Stimulated activated CD8-positive, alpha-beta memory T cell treated with anti-CD3 and anti-CD28 coated beads, Interleukin-4, amount 100 ng/mL, for 24 hours (primary cell): Measurements from ENCODE around the gene PROKR1.
"Not testable (repeated sequence)": the region's sequence is repeated elsewhere in the genome, so short reads cannot be mapped to it uniquely, and the experiment has no call there.

Source experiments
- DNase-seq: peaks from one replicate; pipeline ENCODE4 v3.0.0-alpha.2; 2020; ENCODE audit warnings: low read depth

PROKR1 gene

DNA sequence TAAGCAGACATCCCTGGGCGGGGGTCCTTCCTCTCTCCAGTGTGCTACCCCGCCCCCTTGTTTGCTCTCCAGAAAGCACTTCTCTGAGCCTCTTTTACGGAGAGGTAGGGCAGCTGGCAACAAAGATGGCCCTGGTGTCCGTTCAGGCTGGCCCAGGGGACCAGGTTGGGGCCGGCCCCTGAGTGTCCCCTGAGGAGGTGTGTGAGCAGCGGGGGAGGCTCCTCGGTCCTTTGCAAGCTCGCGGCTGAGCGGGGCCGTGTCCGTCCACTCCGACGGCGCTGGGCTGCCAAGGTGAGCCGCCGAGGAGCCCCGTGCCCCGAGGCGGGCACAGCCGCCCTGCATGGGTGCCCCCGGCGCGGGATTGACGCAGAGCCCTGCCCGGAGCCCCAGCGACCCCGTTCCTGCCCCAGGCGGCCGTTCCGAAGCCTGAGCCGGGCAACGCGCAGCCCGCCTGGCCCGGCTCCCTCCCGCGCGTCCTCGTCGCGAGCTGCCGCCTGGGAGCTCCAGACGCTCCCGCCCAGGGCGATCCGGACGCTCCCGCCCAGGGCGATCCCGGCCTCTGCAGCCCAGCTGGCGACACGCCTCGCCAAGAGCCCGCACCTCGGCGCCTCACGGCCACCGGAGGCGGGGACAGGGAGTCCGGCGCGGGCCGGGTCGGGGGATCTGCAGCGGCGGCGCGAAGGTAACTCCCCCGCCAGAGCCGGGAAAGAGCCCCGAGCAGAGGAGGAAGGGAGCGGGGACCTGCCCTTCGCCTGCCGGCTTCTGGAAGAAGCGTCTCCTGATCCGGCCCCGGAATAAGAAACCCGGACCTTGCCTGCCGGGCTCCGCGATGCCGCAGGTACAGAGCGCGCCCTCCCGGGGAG, at the start of gene PROKR1:
Gene PROKR1, plus strand, starts transcription at position 569 of the 863 bp plus-strand sequence. CDS start 2,243 bp downstream, outside the sequence.
- no peak for DNase-seq

DNA sequence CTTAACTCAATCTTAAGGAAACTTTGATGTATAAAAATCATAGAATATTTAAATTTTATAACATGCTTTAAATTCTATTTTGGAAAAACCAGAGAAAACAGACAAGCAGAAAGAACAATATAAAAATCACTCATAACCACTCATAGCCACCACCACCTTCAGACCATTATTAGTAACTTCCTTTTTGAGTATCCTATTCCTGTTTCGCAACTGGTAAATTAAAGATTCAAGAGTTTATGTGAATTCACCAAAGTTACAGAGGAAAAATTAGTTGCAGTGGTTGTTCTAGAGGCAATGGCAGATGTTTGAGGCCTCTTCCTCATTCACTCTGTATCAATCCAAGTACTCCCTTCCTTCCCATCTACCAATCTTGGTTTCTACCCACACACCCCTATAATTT, 49.3 kb upstream of the PROKR1 start:
- no peak for DNase-seq

DNA sequence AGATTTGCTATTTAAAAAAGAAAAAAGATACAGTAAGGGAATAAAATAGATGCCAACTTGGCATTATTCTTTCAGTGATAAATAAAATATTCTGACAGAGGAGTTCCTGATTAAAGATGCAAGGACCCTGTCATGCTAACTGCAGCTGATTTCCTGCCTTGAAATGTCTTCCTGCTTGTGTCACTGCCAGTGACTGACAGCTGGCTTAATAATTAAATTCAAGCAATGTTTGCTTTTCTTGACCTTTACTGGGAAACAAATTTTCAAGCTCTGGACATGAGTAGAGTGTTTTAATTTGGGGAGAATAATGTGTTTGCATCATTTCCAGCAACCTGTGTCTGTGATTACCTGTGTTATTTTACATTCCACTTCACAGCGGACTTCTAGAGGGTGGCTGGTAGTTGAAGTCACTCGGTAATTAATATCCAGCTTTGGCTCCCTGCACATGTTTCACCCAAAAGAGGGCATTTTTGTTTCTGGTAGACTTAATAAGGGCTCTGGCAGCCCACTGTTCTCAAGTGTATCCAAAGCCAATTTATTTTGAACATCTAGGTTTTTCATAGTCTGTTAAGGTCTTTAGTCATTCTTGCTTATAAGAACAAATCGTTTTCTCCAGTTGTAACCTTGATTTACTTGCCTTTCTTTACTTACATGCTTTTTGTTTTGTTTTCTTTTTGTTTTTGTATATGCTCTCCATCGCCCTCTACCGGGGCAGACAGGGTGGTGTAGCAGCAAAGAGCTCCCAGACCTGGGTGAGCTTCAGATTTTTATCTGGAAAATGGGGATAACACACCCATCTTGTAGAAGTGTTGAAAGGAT, 48.5 kb upstream of the PROKR1 start:
- peak; percentile 32 for DNase-seq

DNA sequence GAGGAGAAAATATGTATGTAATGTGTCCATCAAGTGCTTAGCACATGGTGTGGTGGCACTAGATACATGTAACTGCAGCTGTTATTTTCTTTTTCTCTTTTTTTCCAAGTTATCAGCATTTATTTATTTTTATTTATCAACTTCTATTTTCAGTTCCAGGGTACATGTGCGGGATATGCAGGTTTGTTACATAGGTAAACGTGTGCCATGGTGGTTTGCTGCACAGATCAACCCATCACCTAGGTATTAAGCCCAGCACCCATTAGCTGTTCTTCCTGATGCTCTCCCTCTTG, 47.9 kb upstream of the PROKR1 start:
- DNase-seq = not testable (repeated sequence)

DNA sequence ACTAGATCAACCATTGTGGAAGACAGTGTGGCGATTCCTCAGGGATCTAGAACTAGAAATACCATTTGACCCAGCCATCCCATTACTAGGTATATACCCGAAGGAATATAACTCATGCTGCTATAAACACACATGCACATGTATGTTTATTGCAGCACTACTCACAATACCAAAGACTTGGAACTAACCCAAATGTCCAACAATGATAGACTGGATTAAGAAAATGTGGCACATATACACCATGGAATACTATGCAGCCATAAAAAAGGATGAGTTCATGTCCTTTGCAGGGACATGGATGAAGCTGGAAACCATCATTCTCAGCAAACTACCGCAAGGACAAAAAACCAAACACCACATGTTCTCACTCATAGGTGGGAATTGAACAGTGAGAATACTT, 42.9 kb upstream of the PROKR1 start:
- not testable (repeated sequence) for DNase-seq

DNA sequence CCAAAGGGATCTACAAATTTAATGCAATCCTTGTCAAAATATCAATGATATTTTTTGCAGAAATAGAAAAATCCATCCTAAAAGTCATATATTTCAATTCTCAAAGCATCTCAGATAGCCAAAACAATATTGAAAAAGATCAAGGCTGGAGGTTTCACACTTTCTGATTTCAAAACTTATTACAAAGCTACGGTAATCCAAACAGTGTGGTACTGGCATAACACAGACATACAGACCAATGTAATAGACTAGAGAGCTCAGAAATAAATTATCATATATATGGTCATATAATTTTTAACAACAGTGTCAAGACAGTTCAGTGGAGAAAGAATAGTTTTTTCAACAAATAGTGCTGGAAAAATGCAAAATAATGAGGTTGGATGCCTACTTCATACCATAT, 40.3 kb upstream of the PROKR1 start:
- DNase-seq = no peak

DNA sequence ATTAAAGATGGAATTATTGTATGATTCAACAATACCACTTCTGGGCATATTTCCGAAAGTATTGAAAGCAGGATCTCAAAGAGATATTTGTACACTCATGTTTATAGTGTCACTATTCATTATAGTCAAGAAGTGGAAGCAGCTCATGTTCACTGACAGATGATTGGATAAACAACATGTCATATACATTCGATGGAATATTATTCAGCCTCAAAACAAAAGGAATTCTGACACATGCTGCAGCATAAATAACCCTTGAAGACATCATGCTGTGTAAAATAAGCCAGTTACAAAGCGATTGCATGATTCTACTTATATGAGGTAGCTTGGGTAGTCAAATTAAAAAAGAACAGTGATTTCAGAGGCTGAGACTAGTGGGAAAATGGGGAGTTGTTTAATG, 39.3 kb upstream of the PROKR1 start:
- DNase-seq = no peak

DNA sequence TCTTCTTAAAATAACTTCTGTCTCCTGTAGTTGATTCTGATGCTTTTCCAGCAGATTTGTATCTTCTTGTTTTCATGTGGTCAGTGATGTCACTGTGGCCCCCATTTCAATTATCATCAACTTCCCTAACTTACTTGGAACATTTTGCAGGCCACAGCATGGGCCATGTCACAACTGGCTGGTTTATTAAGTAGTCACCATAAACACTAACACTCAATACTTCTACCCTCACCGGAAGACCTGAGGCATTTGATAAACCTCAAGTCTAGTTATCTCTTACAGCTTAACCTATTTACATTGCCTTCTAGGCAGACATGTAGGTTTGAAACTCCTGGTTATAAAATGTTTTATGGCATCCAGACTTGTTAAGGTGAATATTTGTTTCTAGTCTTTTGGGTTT, 37.4 kb upstream of the PROKR1 start:
- DNase-seq = no peak

DNA sequence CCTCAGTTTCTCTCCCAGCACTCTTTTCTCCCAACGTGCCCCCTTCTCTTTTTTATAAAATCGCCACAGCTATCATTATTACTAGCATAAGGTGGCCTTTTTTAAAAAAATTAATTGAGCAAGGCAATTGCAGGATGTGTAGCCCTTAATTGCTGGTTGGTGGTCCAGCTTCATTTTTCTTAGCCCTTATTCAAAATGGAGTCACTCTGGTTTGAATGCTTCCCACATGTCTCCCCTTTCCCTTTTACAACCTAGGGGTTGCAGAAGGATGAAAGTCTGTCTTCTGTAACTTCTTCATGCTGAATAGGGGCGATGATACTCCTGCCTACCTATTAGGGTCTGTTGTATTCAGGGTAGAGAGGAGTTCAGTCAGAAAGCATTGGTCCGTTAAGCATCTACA, 36.6 kb upstream of the PROKR1 start:
- no peak for DNase-seq

DNA sequence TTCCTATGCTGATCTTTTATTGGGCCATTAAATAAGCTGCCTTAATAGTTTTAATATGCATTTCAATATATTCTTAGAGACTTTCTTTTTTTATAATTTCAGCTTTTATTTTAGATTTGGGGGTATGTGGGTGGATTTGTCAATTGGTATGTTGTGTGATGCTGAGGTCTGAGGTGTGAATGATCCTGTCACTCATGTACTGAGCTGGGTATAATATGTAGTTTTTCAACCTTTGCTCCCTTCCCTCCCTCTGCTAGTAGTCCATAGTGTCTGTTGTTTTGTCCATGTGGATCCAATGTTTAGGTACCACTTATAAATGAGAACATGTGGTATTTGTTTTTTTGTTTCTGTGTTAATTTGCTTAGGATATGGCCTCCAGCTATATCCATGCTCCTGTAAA, 35.5 kb upstream of the PROKR1 start:
- DNase-seq = no peak

DNA sequence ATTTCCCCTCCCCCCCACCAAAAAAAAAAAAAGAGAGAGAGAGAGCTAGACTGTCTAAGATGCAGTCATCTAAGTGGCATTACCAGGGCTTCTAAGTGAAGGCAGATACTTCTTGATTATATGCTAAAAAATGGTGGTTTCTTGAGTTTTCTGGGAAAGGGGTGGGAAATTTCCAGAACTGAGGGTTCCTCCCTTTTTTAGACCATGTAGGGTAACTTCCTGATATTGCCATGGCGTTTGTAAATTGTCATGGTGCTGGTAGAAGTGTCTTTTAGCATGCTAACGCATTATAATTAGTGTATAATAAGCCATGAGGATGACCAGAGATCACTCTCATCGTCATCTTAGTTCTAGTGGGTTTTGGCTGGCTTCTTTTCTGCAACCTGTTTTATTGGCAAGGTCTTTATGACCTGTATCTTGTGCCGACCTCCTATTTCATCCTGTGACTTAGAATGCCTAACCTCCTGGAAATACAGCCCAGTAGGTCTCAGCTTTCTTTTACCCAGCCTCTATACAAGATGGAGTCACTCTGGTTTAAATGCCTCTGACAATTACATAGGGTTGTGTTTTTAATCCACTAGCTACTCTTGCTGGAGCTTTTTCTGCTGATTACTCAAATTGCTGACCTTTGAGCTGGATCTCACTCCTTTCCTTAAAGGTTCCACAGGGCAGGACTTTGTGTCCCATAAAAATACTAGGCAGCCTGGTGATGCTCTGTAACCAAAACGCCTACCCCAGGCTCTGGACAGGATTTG, 30.4 kb upstream of the PROKR1 start:
- DNase-seq = no peak

DNA sequence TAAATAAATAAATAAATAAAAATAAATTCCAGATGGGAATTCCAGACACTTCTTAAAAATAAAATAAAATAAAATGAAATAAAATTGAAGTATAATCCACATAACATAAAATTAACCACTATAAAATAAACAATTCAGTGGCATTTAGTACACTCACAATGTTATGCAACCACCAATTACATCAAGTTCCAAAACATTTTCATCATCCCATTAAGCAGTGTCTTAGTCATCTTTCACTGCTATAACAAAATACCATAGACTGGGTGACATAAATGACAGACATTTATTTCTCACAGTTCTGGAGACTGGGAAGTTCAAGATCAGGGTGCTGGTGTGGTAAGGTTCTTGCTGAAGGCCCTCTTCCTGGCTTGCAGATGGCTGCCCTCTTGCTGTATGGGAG, 22.6 kb upstream of the PROKR1 start:
- DNase-seq = no peak

DNA sequence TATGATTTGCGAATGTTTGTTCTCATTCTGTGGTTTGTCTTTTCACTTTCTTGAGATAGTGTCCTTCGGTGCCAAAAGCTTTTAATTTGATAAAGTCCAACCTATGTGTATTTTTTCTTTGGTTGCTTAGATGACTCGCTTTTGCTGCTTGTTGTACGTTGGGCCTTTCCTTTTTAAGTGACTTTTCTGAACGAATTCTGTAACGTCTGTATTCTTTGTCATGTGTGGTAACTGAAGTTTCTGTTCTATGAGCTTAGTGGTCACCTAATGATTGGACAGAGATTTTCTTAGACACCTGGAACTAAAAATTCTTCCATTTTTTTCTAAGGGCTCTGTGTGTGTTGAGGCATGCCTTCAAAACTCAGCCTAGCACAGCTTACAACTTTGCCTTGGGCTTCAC, 19.6 kb upstream of the PROKR1 start:
- no peak for DNase-seq

DNA sequence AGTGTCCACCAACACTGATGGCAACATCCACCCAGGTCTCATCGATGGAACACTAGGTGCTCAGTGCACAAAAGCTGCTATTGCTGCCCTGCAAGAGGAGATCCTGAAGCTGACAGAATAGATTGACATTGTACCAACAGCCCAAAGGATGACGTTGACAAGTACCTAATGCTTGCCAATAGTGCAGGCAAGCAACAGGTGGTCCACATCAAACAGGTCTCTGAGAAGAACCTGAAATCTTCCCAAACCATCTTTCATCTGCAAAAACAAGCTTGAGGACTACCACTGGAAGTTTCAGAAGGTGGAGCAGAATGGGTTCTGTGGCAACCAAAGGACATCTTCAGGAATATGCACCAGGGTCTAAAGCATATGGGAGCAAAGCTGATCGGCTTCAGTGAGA, 15.8 kb upstream of the PROKR1 start:
- no peak for DNase-seq

DNA sequence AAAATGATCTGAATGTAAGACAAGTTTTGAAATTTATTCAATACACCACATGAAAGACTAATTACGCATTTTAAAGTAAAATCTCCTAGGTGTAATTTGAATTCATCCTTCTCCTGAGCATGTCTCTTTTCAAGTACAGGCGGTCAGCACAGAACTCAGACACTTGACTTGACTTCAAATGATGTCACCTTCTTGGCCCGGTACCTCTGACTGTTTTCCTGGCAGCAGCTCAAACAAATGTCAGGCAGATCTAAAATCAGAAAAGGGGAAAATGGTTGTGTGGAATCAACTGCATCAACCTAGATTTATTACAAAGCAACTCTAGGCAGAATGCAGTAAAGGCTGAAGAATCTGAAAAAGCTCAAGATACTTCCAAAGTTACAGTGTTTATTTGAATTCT, 11.4 kb upstream of the PROKR1 start:
- no peak for DNase-seq

DNA sequence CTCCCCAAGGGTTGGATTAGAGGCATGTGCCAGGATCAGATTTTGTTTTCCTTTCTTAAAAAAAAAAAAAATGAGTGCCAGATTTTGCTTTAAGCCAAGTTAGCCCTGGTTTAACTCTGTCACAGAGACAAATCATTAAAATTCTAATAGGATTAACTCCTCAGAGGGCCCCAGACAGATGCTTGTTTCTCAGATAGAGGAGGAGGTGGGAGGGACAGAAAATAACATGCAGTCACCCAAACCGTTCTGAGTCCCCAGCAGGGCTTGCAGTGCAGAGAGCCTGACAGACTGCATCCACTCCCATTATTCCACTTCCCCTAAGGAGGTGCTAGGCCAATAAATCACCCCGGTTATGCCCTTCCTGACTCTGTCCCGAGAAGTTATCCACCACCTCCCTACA, 6.3 kb upstream of the PROKR1 start:
- DNase-seq = no peak

DNA sequence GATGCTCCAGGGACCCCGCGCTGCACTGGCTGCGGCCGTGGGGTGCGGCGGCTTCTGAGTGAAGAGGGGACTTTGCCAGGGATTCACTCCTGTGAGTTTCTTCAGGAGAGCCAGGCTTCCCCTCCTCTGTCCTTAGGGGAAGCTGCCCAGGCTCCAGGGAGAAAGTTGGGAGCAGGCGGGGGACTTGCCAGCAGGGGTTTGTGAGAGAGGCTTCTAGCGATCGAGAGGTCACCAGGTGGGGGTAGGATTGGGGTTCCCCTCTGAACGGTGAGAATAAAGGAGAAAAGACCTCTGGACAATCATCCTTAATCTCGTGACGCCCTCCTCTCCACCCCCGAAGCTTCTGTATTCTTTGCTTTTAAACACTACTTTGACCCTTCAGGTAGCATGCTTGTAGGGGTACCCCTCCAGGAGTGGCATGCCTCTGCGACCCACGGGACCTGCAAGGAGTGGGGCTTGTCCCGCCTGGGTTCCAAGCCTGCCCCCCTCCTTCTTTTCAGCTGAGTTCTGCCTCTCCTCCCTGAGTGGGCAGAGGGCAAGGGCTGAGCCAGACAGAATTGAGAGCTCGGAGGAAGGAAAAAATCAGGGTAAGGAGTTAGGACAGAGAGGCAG, 601 bp downstream of the PROKR1 start:
- DNase-seq = no peak

DNA sequence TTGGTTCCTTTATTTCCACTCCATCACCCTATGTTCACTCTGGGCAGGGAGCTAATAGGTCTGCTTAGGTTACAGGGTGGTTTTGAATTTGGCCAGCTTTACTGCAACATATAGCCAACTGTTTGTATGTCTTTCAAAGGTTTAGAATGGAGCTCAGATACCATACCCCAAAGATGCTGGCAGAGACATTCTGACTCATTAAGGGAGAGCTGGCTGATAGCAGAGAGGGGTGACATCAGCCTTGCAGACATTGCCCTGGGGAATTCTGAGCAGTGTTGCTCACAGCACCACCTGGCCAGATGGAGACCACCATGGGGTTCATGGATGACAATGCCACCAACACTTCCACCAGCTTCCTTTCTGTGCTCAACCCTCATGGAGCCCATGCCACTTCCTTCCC, 2.1 kb downstream of the PROKR1 start:
- no peak for DNase-seq

DNA sequence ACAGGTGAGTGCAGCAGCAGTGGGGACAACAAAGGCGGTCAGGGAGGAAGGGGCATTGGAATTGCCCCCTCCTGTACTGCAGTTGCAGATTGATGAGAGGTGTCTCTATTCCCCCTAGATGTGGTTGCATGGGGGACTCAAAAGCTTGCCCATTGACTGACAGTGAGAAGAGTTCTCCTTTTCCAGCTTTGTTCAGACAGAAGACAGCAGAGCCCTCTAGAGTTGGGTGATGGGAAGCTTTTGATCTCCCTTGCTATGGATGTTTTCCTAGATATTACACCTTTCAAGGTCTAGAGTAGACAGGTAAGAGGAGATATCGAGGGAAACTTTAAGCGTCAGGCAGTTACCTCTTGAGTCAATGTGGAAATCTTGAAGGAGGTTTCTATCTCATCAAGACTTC, 2.9 kb downstream of the PROKR1 start:
- DNase-seq = no peak

DNA sequence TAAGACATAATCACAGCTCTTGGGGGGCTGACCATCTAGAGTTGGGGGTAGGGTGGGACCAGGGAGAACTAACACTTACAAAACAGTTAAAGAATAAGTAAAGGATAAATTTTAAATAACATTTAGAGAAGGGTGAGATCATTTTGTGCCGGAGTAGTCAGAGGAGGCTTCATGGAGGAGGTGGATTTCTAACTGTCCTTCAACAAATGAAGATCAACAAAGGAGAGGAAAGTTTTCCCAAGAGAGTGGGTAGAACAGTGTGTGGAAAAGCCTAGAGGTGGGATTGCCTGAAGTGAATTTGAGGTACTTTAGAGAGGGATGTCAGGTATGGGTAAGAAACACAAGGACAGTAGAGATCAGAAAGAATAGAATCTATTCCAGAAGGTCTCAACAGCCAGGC, 7.3 kb downstream of the PROKR1 start:
- DNase-seq = no peak

DNA sequence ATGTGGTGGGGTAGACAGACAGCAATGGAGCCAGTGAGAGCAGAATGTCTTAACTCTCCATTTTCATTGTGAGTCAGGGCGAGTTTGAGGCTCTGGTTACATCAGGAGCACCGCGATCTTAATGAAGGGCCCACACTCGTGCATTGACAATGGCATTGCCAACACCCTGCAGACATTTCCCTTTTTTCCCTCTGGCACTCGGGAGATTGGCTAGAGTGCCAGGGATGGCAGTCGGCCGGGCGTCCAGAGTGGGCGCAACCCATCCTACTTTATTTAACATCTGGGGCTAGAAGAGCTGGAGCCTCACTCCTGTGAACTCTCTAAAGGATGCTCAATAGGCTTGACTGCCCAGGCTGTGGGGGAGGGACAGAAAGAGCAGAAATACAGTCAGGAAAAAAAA, 9.7 kb downstream of the PROKR1 start:
- no peak for DNase-seq

DNA sequence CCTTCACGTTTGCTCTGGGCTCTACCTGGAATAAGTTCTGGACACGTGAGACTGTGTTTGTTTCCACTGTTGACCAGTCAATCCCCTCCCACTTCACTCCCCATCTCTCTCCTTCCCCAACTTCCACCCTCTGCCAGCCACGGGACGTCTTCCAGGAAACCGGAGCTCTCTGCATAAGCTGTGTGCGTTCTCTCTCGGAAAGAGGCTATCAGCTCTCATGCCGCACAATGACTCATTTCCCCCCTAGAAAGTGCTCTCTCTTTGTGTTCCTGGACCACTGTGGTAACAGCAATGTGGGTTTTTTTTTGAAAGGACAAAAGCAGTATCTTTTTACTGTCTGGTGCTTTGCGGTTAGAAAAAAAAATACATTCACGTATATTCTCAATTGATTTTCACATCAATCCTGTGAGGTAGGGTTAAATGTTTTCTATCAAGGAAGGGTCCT, 10.2 kb downstream of the PROKR1 start:
- no peak for DNase-seq
